HepG2 (cell line): ENCODE measurements around the gene NIP7. TPM values are rescaled to one million over a fixed set of nuclear protein-coding genes. Genes with fewer than 3 reads are reported as not detected.

ENCODE experiments used
- ATAC-seq: fragments of 200-7000 bp; cut with Tn5 transposase; 3 replicates; pipeline ENCODE4 v1.9.1; 2020; ENCODE audit warnings: mild to moderate bottlenecking, moderate library complexity
- BruUV-seq: library from RNA; stranded (reverse); fragments of 400-500 nt; replicated peaks from 2 replicates; lab custom pipeline; 2021; lab: Mats Ljungman, UMichigan
- CTCF ChIA-PET: fragments of 300-600 bp; formaldehyde crosslinking; extraction: SDS; loops from one replicate; lab custom pipeline; 2021; ENCODE audit warnings: low total read pairs, inconsistent platforms, low intra/inter-chr PET ratio; lab: Yijun Ruan, JAX
- POLR2A ChIA-PET: fragments of 350-600 bp; sonication (Branson Sonifier 250); formaldehyde crosslinking; loops from one replicate; lab custom pipeline; 2020; ENCODE audit warnings: antibody characterized with exemption, inconsistent platforms; lab: Yijun Ruan, JAX
- DNase-seq: peaks from one replicate; pipeline ENCODE4 v3.0.0-alpha.2; 2015; ENCODE audit warnings: low spot score
- FAIRE-seq: peaks from 3 replicates; lab custom pipeline; 2011; peaks lifted over from hg19 to GRCh38; lab: Jason Lieb, UNC
- H2AFZ ChIP-seq: one replicate; pipeline ENCODE4 v1.6.1; 2011; ENCODE audit warnings: low read length, inconsistent platforms
- H3K27ac ChIP-seq: fragments of 300-600 bp; 3 replicates; pipeline ENCODE4 v1.8.0; 2011; ENCODE audit warnings: mixed run types, mild to moderate bottlenecking, mixed read lengths, low read length, inconsistent platforms; ENCODE audit not compliant: insufficient read depth; ENCODE audit errors: extremely low read length
- H3K27me3 ChIP-seq, 2 experiments: fragments of 200-600 bp in 1 of 2; 2 replicates in 1 of 2; 3 replicates in 1 of 2; pipeline versions ENCODE4 v1.6.0 to v1.8.0; 2011; ENCODE audit warnings: low read length in 2 of 2, mild to moderate bottlenecking in 2 of 2, moderate library complexity in 2 of 2, inconsistent platforms in 1 of 2; ENCODE audit not compliant: insufficient read depth in 2 of 2, control insufficient read depth in 1 of 2
- H3K36me3 ChIP-seq, 2 experiments: fragments of 200-600 bp in 1 of 2; replicated peaks in 1 of 2; 2 replicates in 1 of 2; 3 replicates in 1 of 2; pipeline versions ENCODE4 v1.5.1 to v1.8.0; 2011; ENCODE audit warnings: low read length in 2 of 2, inconsistent platforms in 1 of 2; ENCODE audit not compliant: insufficient read depth in 2 of 2, control insufficient read depth in 1 of 2
- H3K4me1 ChIP-seq: 2 replicates; pipeline ENCODE4 v1.5.1; 2012; ENCODE audit warnings: low read length, inconsistent platforms; ENCODE audit not compliant: insufficient read depth
- H3K4me2 ChIP-seq: 2 replicates; pipeline ENCODE4 v1.6.0; 2011; ENCODE audit warnings: low read depth, low read length, inconsistent platforms
- H3K4me3 ChIP-seq, 3 experiments: fragments of 200-600 bp in 1 of 3; sonication (generic), shearing (Covaris generic) in 1 of 3; replicated peaks in 1 of 3; 2 replicates each; pipeline ENCODE4 v1.5.1; 2011 to 2016; ENCODE audit warnings: low read length in 3 of 3, inconsistent platforms in 2 of 3, low read depth in 2 of 3, mild to moderate bottlenecking in 2 of 3, control low read depth in 1 of 3, mixed read lengths in 1 of 3; ENCODE audit not compliant: insufficient read depth in 1 of 3
- H3K79me2 ChIP-seq: one replicate; pipeline ENCODE4 v1.6.1; 2011; ENCODE audit warnings: low read length, inconsistent platforms; ENCODE audit not compliant: insufficient read depth
- H3K9ac ChIP-seq: 2 replicates; pipeline ENCODE4 v1.6.0; 2011; ENCODE audit warnings: mild to moderate bottlenecking, low read depth, low read length, inconsistent platforms; ENCODE audit not compliant: insufficient read depth
- H3K9me3 ChIP-seq: 2 replicates; pipeline ENCODE4 v1.5.1; 2012; ENCODE audit warnings: mild to moderate bottlenecking, low read length
- H4K20me1 ChIP-seq: 2 replicates; pipeline ENCODE4 v1.6.0; 2011; ENCODE audit warnings: inconsistent platforms, mild to moderate bottlenecking, low read length, moderate library complexity; ENCODE audit not compliant: insufficient read depth
- CAMTA2 ChIP-seq: sonication (generic); formaldehyde crosslinking; IDR thresholded peaks from 2 replicates; pipeline ENCODE4 v1.4.0; 2020; ENCODE audit warnings: mild to moderate bottlenecking, missing genetic modification reagents, borderline replicate concordance
- FOXC1 ChIP-seq: sonication (generic); formaldehyde crosslinking; IDR thresholded peaks from 2 replicates; pipeline ENCODE4 v1.8.0; 2022; ENCODE audit warnings: mild to moderate bottlenecking, missing genetic modification reagents, borderline replicate concordance
- HCFC1 ChIP-seq: fragments of 150-350 bp; IDR thresholded peaks from 2 replicates; pipeline ENCODE4 v1.6.1; 2014; ENCODE audit warnings: low read depth, low read length
- NFE2L1 ChIP-seq: sonication (generic); formaldehyde crosslinking; IDR thresholded peaks from 2 replicates; pipeline ENCODE4 v1.4.0; 2020; ENCODE audit warnings: missing genetic modification reagents, mild to moderate bottlenecking, borderline replicate concordance
- SCMH1 ChIP-seq: sonication (generic); formaldehyde crosslinking; IDR thresholded peaks from 2 replicates; pipeline ENCODE4 v1.9.0; 2021; ENCODE audit warnings: missing genetic modification reagents, mild to moderate bottlenecking, borderline replicate concordance
- STAG1 ChIP-seq: sonication (generic); formaldehyde crosslinking; IDR thresholded peaks from 2 replicates; pipeline ENCODE4 v1.4.0; 2020; ENCODE audit warnings: missing genetic modification reagents
- ZNF224 ChIP-seq: sonication (generic); formaldehyde crosslinking; IDR thresholded peaks from 2 replicates; pipeline ENCODE4 v1.5.0; 2020; ENCODE audit warnings: mild to moderate bottlenecking, missing genetic modification reagents
- ZNF558 ChIP-seq: sonication (generic); formaldehyde crosslinking; IDR thresholded peaks from 2 replicates; pipeline ENCODE4 v1.9.0; 2022; ENCODE audit warnings: mild to moderate bottlenecking, missing genetic modification reagents, borderline replicate concordance
- ZNF570 ChIP-seq: sonication (generic); formaldehyde crosslinking; IDR thresholded peaks from 2 replicates; pipeline ENCODE4 v1.4.0; 2020; ENCODE audit warnings: mild to moderate bottlenecking, missing genetic modification reagents, borderline replicate concordance
- ZNF75D ChIP-seq: sonication (generic); formaldehyde crosslinking; IDR thresholded peaks from 2 replicates; pipeline ENCODE4 v1.8.1; 2023; ENCODE audit warnings: missing genetic modification reagents, mild to moderate bottlenecking, borderline replicate concordance
- WGBS: methylation state at CpG from one replicate; pipeline ENCODE4 v1.1.6; 2017; ENCODE audit warnings: low lambda C conversion rate; 5-methylcytosine and 5-hydroxymethylcytosine counted together
- in situ Hi-C: cut with HindIII; loops from 2 replicates; pipeline ENCODE4 v1.10.0; 2017; ENCODE audit warnings: low pct_unique_long_range_greater_than_20kb; ENCODE audit not compliant: extremely low pct_ligation_motif_present
- intact Hi-C: fragments of 100-400 bp; cut with micrococcal nuclease; formaldehyde crosslinking; loops from one replicate; pipeline ENCODE4 v1.10.0; 2022; ENCODE audit not compliant: unreplicated experiment
- polyA plus RNA-seq, 8 experiments: library from polyadenylated mRNA; depleted of rRNA in 3 of 8; stranded (reverse) in 7 of 8; unstranded in 1 of 8; fragments of >200 nt; fragmentation: Illumina TruSeq in 4 of 8; extraction: Trizol in 4 of 8; gene quantifications; 2 replicates each; pipeline versions ENCODE4 v1.2.1 to v1.2.3, GENCODE V29; 2011 to 2016; ENCODE audit warnings: low read depth in 4 of 8, missing spikeins in 1 of 8, mixed read lengths in 1 of 8; ENCODE audit not compliant: insufficient read depth in 1 of 8
- total RNA-seq, 5 experiments: library from RNA; depleted of rRNA; stranded (reverse); fragments of >200 nt; fragmentation: Illumina TruSeq; extraction: Trizol; gene quantifications; 2 replicates each; pipeline ENCODE4 v1.2.3, GENCODE V29; 2016; ENCODE audit warnings: low read depth in 1 of 5
- TF ChIP-seq, protein P1 (sequence below): fragments of 450-650 bp; IDR thresholded peaks from 2 replicates; pipeline ENCODE4 v1.6.1; 2016
- TF ChIP-seq, protein P2 (sequence below): sonication (generic); formaldehyde crosslinking; conservative IDR thresholded peaks from 2 replicates; pipeline ENCODE4 v1.8.0; 2022; ENCODE audit warnings: missing genetic modification reagents
- TF ChIP-seq, protein P3 (sequence below), 2 experiments: sonication (generic) in 1 of 2; formaldehyde crosslinking in 1 of 2; IDR thresholded peaks; 2 replicates each; pipeline versions ENCODE4 v1.4.0 to v1.6.1; 2018 to 2020; ENCODE audit warnings: missing genetic modification reagents in 2 of 2, borderline replicate concordance in 1 of 2, low read depth in 1 of 2, mild to moderate bottlenecking in 1 of 2, missing biosample characterization in 1 of 2
- TF ChIP-seq, protein P4 (sequence below): sonication (generic); formaldehyde crosslinking; IDR thresholded peaks from 2 replicates; pipeline ENCODE4 v1.4.0; 2020; ENCODE audit warnings: mild to moderate bottlenecking, low read depth, missing genetic modification reagents
- TF ChIP-seq, protein P5 (sequence below): sonication (generic); formaldehyde crosslinking; IDR thresholded peaks from 2 replicates; pipeline ENCODE4 v1.5.1; 2020; ENCODE audit warnings: missing genetic modification reagents, mild to moderate bottlenecking, borderline replicate concordance

NIP7 gene
- total and polyA plus RNA-seq, 2 of the 13 experiments (the other 11 are each of a cell fraction or from before 2014, with no cell fraction given) = 15.3 to 114 TPM

DNA sequence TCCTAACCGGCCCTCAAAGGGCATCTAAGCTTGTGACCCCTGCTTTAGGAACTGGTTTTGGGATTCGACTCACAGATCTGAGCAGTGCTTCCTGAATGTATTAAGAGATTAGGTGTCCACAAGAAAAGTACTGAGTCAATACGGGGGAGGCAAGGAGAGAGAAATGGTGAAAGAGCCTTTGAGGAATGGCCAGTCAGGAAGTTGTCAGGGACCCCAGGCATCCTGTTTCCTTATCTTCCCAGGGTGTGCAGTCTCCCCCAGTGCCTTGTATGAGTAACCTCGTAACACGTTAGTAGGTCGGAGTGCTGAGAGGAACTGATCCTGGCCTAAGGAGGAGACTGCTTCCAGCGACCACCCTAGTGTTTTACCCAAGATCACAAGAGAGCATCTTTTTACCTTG lies 28.4 kb downstream of the NIP7 start:
- ATAC-seq (no peak), DNase-seq (no peak), FAIRE-seq (no peak)
- Histone ChIP-seq H3K4me3 (no peak overlapping the region), H3K27me3 (no peaks in the 10 kb centered on the region), H4K20me1 (no peaks in the 10 kb centered on the region), H3K27ac (no peak overlapping the region), H3K4me2 (no peak overlapping the region), H2AFZ (no peak overlapping the region), H3K79me2 (no peaks in the 10 kb centered on the region), H3K9ac (no peak overlapping the region), H3K4me1 (peaks cover 16% of the 10 kb centered on the region), H3K9me3 (no peaks in the 10 kb centered on the region), H3K36me3 (peaks cover 34 to 72% of the 10 kb centered on the region in 2 experiments)
- intact Hi-C loops = no loop called here
- BruUV-seq = no TSS peak
- ChIA-PET POLR2A (interaction anchor here (0.9 kb wide), 1 partner anchor 9 kb away, joined by 4 read pairs; no protein-coding TSS in a partner anchor), CTCF (no interaction called here)
- 96% methylated on average over 7 of the region's 7 CpGs for WGBS
- TF ChIP-seq, protein P1, sequence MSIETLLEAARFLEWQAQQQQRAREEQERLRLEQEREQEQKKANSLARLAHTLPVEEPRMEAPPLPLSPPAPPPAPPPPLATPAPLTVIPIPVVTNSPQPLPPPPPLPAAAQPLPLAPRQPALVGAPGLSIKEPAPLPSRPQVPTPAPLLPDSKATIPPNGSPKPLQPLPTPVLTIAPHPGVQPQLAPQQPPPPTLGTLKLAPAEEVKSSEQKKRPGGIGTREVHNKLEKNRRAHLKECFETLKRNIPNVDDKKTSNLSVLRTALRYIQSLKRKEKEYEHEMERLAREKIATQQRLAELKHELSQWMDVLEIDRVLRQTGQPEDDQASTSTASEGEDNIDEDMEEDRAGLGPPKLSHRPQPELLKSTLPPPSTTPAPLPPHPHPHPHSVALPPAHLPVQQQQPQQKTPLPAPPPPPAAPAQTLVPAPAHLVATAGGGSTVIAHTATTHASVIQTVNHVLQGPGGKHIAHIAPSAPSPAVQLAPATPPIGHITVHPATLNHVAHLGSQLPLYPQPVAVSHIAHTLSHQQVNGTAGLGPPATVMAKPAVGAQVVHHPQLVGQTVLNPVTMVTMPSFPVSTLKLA = no peak
- TF ChIP-seq ZNF224 (CRISPR knock-in tag) (no peak), STAG1 (CRISPR knock-in tag) (no peak), SCMH1 (CRISPR knock-in tag) (no peak), ZNF558 (CRISPR knock-in tag) (no peak), ZNF75D (no peak), FOXC1 (CRISPR knock-in tag) (no peak), HCFC1 (no peak), CAMTA2 (no peak), ZNF570 (CRISPR knock-in tag) (no peak), NFE2L1 (CRISPR knock-in tag) (no peak)
- TF ChIP-seq, protein P2, sequence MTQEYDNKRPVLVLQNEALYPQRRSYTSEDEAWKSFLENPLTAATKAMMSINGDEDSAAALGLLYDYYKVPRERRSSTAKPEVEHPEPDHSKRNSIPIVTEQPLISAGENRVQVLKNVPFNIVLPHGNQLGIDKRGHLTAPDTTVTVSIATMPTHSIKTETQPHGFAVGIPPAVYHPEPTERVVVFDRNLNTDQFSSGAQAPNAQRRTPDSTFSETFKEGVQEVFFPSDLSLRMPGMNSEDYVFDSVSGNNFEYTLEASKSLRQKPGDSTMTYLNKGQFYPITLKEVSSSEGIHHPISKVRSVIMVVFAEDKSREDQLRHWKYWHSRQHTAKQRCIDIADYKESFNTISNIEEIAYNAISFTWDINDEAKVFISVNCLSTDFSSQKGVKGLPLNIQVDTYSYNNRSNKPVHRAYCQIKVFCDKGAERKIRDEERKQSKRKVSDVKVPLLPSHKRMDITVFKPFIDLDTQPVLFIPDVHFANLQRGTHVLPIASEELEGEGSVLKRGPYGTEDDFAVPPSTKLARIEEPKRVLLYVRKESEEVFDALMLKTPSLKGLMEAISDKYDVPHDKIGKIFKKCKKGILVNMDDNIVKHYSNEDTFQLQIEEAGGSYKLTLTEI = no peak
- TF ChIP-seq, protein P3, sequence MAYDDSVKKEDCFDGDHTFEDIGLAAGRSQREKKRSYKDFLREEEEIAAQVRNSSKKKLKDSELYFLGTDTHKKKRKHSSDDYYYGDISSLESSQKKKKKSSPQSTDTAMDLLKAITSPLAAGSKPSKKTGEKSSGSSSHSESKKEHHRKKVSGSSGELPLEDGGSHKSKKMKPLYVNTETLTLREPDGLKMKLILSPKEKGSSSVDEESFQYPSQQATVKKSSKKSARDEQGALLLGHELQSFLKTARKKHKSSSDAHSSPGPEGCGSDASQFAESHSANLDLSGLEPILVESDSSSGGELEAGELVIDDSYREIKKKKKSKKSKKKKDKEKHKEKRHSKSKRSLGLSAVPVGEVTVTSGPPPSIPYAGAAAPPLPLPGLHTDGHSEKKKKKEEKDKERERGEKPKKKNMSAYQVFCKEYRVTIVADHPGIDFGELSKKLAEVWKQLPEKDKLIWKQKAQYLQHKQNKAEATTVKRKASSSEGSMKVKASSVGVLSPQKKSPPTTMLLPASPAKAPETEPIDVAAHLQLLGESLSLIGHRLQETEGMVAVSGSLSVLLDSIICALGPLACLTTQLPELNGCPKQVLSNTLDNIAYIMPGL (CRISPR knock-in tag; IDR thresholded peaks at IDR 0.05; ENCODE audit: borderline replicate concordance in 1 of 2, low read depth in 1 of 2) = no peak
- TF ChIP-seq, protein P4, sequence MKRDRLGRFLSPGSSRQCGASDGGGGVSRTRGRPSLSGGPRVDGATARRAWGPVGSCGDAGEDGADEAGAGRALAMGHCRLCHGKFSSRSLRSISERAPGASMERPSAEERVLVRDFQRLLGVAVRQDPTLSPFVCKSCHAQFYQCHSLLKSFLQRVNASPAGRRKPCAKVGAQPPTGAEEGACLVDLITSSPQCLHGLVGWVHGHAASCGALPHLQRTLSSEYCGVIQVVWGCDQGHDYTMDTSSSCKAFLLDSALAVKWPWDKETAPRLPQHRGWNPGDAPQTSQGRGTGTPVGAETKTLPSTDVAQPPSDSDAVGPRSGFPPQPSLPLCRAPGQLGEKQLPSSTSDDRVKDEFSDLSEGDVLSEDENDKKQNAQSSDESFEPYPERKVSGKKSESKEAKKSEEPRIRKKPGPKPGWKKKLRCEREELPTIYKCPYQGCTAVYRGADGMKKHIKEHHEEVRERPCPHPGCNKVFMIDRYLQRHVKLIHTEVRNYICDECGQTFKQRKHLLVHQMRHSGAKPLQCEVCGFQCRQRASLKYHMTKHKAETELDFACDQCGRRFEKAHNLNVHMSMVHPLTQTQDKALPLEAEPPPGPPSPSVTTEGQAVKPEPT (CRISPR knock-in tag) = no peak
- TF ChIP-seq, protein P5, sequence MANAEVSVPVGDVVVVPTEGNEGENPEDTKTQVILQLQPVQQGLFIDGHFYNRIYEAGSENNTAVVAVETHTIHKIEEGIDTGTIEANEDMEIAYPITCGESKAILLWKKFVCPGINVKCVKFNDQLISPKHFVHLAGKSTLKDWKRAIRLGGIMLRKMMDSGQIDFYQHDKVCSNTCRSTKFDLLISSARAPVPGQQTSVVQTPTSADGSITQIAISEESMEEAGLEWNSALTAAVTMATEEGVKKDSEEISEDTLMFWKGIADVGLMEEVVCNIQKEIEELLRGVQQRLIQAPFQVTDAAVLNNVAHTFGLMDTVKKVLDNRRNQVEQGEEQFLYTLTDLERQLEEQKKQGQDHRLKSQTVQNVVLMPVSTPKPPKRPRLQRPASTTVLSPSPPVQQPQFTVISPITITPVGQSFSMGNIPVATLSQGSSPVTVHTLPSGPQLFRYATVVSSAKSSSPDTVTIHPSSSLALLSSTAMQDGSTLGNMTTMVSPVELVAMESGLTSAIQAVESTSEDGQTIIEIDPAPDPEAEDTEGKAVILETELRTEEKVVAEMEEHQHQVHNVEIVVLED (CRISPR knock-in tag) = no peak
- in situ Hi-C loops = no loop called here
